ENCODE data around the gene JPH3. TPM values are rescaled to one million over a fixed set of nuclear protein-coding genes. Genes with fewer than 3 reads are reported as not detected.

JPH3 gene
- total and polyA plus RNA-seq, 2 donors, result 0.53 to 0.95 TPM

DNA sequence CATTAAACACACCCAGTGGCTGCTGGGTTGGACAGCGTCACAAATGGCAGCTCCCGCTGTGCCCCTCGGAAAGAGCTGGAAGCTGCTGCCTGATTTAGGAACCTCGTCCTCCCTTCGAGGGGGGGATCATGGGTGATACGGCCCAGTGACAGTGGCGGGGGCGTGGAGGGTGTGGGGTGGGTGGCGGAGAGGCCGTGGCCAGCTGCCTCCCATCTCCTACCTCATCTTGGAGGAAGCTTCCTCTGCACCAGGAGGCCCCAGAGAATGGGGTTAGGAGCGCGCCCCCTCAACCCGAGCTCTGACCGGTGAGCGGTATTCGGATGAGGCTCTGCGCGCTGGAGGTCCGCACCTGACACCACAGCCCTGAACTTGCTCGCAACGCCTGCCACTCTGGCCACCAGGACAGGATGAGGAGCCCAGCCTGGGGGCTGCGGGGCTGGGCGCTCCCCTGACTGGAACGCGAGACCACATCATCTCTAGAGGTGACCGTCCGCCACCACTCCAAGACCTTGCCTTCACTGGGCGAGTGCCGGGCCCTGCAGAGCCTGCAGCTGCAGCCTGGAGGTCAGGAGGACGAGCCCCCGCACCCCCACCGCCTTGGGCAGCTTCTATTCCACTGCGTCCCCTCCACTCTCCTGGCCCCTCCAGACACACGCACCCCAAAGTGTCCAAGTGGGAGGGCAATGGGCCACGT lies 82.5 kb downstream of the JPH3 start:
- WGBS, result 87% methylated on average over 35 of the region's 35 CpGs
- H3K27ac ChIP-seq (ENCODE audit: low read depth), result no peak overlapping the region
- DNase-seq (ENCODE audit: extremely low spot score), result no peak
- H3K4me1 ChIP-seq (ENCODE audit: insufficient read depth), result no peaks in the 10 kb centered on the region
- H3K36me3 ChIP-seq (ENCODE audit: insufficient read depth), result no peaks in the 10 kb centered on the region
- no peak overlapping the region for H3K4me3 ChIP-seq (ENCODE audit: low read depth, low read length)

DNA sequence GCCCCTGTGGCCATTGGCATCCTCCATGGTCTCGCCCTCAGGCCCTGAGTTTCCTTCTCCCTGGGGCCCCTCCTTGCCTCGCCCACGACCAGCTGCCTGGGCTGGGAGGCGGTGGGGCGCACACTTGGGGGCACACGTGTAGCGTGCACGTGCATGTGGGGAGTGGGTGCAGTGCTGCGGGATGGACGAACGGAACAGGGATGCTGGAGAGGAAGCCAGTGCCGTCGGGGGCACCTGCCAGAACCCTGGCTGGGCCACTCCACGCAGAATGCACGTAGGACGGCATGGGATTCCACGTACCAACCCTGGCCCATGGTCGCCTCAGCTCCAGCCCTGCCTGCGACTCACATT lies 83.1 kb downstream of the JPH3 start:
- WGBS, result 89% methylated on average over 19 of the region's 19 CpGs
- no peak for DNase-seq (ENCODE audit: extremely low spot score)

DNA sequence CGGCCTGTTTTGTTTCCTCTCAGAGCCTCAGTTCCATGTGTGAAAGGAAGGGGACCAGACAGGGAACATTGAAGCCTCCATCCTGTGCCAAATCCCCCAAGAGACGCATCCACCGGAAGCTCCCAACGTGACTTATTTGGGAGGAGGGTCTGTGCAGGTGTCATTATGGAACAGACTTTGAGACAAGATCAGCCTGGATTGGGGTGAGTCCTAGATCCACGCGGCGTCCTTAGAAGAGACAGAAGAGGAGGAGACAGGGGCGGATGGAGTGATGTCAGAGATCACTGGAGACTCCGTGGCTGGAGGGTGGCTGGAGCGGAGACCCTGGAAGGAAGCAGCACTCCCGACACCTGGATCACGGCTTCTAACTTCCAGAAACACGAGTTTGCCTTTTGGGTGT lies 83.5 kb downstream of the JPH3 start:
- Histone ChIP-seq H3K4me3 (ENCODE audit: low read depth, low read length) (no peak overlapping the region), H3K4me1 (ENCODE audit: insufficient read depth) (no peaks in the 10 kb centered on the region), H3K36me3 (ENCODE audit: insufficient read depth) (no peaks in the 10 kb centered on the region), H3K27ac (ENCODE audit: low read depth) (no peak overlapping the region)
- no peak for DNase-seq (ENCODE audit: extremely low spot score)
- 76% methylated on average over 13 of the region's 13 CpGs for WGBS

More for the DNA sequence above, 83.1 kb downstream of the JPH3 start:
- H3K27ac ChIP-seq (ENCODE audit: low read depth), result no peak overlapping the region
- no peaks in the 10 kb centered on the region for H3K4me1 ChIP-seq (ENCODE audit: insufficient read depth)
- H3K36me3 ChIP-seq (ENCODE audit: insufficient read depth), result no peaks in the 10 kb centered on the region
- no peak overlapping the region for H3K4me3 ChIP-seq (ENCODE audit: low read depth, low read length)

DNA sequence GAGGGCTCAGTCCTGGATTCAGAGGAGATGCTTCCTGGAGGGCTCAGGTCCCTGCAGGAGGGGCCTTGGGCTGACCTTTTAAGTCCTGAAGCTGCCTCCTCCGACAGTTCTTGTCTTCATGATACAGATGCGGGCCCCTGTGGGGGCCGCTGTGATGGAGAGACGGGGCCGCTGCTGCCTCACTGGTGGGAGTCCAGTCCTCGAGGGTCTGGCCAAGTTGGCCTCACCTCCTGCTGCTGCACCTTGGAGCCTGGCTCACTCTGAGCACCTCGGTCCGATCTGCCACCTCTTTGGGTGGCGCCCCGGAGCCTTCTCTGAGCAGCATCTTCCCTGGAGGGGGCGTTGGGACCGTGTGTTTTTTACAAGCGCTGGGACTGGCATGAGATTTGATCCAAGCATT lies 84.4 kb downstream of the JPH3 start:
- Histone ChIP-seq H3K4me3 (ENCODE audit: low read depth, low read length) (no peak overlapping the region), H3K27ac (ENCODE audit: low read depth) (no peak overlapping the region), H3K4me1 (ENCODE audit: insufficient read depth) (no peaks in the 10 kb centered on the region), H3K36me3 (ENCODE audit: insufficient read depth) (no peaks in the 10 kb centered on the region)
- 70% methylated on average over 13 of the region's 13 CpGs for WGBS
- DNase-seq (ENCODE audit: extremely low spot score), result no peak

DNA sequence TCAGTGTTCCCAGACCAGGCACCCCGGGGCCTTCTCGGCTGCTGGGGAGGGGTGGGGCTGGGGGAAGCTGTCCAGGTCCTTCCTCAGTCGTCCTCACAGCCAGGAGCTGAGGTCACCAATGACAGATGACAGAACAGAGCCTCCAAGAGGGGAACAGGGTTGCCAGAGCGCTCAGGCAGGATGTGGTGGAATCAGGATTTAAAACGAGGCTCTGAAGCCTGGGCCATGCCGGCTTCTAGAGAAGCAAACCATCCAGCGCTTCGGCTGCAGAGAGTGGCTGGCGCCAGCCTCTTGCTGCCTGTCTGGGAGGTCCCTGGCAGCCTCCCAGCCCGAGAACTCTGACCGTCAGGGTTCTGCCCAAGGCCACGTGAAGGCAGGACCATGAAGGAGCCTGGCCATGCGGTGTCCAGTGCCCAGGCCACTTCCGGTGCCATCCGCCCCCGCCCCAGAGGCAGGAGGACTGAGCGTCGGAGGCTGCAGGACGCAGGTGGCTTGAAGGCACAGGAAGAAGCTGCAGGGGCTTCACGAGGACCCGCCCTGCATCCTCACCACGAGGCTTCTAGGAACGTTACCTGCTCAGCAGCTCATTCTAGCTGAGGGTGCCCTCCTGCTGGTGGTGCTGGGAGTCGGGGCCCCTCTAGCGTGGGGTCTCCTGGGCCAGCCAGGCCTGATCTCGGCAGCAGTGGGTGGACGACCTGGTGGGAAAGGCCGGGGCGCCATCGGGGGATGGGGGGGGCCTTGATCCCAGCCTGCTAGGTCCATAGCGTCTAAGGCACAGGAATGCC lies 85.0 kb downstream of the JPH3 start:
- WGBS, result 60% methylated on average over 31 of the region's 31 CpGs

DNA sequence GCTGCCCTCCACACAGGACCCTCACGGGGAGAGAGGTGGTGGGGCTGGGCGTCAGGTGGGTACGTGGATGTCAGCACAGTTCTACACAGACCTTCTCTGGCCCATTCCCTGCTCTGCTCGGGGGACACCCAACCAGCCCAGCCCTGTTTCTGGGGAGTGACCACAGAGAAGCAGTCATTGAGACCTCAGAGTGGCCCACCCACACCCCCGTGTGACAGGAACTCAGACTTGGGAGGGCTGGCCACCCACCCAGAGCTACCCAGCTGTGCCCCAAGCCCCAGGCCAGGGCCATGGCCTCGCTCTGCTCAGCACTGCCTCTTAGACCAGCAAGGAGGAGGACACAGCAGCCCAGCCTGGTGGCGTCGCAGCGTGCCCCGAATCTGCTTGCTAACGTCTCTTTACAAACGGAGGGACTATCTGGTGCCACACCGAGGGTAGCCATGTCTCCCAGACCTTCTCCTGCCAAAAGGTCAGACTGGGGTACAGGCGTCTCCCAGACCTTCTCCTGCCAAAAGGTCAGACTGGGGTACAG lies 85.8 kb downstream of the JPH3 start:
- Histone ChIP-seq H3K4me1 (ENCODE audit: insufficient read depth) (no peaks in the 10 kb centered on the region), H3K4me3 (ENCODE audit: low read depth, low read length) (no peak overlapping the region), H3K27ac (ENCODE audit: low read depth) (no peak overlapping the region), H3K36me3 (ENCODE audit: insufficient read depth) (no peaks in the 10 kb centered on the region)
- 87% methylated on average over 14 of the region's 14 CpGs for WGBS
- DNase-seq (ENCODE audit: extremely low spot score), result no peak

More for the DNA sequence above, 85.0 kb downstream of the JPH3 start:
- Histone ChIP-seq H3K4me1 (ENCODE audit: insufficient read depth) (no peaks in the 10 kb centered on the region), H3K4me3 (ENCODE audit: low read depth, low read length) (no peak overlapping the region), H3K27ac (ENCODE audit: low read depth) (no peak overlapping the region), H3K36me3 (ENCODE audit: insufficient read depth) (no peaks in the 10 kb centered on the region)
- DNase-seq (ENCODE audit: extremely low spot score), result no peak

DNA sequence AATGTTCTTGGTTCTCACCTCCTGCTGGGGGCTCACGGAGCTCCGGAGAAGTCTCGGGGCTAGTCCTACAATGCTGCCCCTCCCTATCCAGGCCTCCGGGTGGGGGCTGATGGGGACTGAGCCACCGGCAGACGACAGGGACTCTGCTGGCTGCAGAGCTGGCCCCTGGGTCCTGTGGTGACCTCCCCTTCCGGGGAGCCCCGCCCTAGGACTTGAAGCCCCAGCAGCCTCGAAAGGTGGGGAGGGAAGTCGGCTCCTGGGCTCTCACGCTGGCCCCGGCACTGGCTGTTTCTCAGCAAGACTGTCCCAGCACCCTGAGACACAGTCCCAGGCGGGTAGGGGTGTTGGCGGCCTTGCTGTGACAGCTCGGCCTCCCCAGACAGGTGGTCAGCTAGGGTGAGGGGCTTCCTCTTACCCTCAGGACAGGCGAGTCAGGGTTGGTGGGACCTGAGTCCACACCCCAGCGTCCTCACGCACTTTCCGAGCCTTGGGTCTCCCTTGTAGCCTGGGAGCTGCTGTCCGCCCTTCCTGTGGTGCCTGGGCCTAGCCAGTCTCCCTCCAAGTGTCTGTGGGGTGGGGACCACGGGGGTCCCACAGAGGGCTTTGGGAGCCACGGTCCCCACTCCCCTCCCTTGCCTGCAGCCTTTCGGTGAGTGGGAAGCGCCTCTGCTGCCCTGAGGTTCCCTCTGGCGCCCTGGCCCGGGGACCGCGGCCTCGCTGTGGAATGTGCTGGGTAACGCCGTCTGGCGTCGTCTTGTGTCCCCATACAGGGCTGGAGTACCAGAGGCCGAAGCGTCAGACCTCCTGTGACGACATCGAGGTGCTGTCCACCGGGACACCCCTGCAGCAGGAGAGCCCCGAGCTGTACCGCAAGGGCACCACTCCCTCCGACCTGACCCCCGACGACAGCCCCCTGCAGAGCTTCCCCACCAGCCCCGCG lies 86.8 kb downstream of the JPH3 start:
- DNase-seq (ENCODE audit: extremely low spot score), result no peak
- H3K4me1 ChIP-seq (ENCODE audit: insufficient read depth), result no peaks in the 10 kb centered on the region
- no peaks in the 10 kb centered on the region for H3K36me3 ChIP-seq (ENCODE audit: insufficient read depth)
- no peak overlapping the region for H3K4me3 ChIP-seq (ENCODE audit: low read depth, low read length)
- 86% methylated on average over 45 of the region's 45 CpGs for WGBS
- H3K27ac ChIP-seq (ENCODE audit: low read depth), result no peak overlapping the region

DNA sequence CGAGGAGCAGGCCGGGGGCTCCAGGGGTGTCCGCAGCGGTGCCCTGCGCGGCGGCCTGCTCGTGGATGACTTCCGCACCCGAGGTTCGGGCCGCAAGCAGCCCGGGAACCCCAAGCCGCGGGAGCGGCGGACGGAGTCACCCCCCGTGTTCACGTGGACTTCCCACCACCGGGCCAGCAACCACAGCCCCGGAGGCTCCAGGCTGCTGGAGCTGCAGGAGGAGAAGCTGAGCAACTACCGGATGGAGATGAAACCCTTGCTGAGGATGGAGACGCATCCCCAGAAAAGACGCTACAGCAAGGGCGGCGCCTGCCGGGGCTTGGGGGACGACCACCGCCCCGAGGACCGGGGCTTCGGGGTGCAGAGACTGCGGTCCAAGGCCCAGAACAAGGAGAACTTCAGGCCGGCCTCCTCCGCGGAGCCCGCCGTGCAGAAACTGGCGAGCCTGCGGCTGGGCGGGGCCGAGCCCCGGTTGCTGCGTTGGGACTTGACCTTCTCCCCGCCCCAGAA lies 87.7 kb downstream of the JPH3 start:
- no peaks in the 10 kb centered on the region for H3K36me3 ChIP-seq (ENCODE audit: insufficient read depth)
- WGBS, result 93% methylated on average over 46 of the region's 46 CpGs
- H3K4me3 ChIP-seq (ENCODE audit: low read depth, low read length), result no peak overlapping the region
- H3K4me1 ChIP-seq (ENCODE audit: insufficient read depth), result no peaks in the 10 kb centered on the region
- no peak overlapping the region for H3K27ac ChIP-seq (ENCODE audit: low read depth)
- no peak for DNase-seq (ENCODE audit: extremely low spot score)

DNA sequence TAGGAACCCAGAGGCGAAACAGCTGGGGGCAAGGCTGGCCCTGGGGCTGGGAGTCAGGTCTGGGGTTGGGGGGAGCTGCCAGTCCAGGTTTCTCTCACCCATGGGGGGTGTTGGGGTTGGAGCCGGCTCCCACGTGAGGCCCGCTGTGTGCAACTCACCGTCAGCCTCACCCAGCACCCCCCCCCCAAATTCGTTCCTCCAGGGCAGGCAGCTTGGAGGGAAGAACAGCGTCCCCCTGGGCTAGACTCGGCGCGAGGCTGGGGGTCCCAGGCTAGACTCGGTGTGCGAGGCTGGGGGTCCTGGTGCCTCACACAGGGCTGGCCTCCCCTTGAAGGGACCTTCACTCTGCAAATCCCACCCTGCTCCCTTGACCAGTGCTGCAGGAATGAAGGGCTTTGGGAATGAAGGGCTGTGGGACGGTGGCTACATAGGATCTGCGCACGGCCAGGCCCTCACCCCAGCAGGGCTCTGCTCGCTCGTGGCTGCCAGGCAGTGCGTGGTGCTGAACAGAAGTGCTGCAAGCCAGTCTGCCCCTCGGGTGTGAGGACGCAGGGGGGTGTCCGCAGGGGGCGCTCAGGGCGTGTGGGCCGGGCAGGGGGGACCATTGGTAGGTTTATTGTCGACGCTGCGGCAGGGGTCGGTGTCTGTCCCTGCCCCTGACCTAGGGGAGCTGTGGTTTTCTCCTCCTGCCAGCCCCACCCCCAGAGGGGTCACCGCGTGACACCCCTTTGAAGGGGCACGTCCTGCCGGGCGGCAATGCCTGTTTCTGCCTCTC lies 88.8 kb downstream of the JPH3 start:
- Histone ChIP-seq H3K27ac (ENCODE audit: low read depth) (no peak overlapping the region), H3K36me3 (ENCODE audit: insufficient read depth) (no peaks in the 10 kb centered on the region), H3K4me1 (ENCODE audit: insufficient read depth) (no peaks in the 10 kb centered on the region), H3K4me3 (ENCODE audit: low read depth, low read length) (no peak overlapping the region)
- DNase-seq (ENCODE audit: extremely low spot score), result no peak
- WGBS, result 57% methylated on average over 33 of the region's 33 CpGs

DNA sequence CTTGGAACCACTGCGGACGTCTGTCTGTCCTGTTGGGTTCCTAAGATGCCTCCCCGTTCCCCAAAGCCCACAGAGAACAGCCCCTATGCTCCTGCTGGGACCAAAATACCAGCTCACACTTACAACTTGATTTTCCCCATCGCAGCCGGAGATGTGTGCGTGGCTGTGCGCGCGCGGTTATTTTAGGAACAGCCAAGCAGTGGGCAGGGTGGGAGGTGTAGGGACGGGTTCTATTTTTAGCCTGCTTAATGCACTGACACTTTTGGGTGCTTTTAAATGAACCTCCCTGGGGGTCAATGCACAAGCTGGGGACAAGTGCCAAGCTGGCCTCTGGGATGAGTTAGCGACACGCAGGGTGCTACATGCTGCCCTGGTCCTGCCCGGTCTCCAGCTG lies 89.4 kb downstream of the JPH3 start:
- 56% methylated on average over 14 of the region's 14 CpGs for WGBS
- H3K36me3 ChIP-seq (ENCODE audit: insufficient read depth), result no peaks in the 10 kb centered on the region
- DNase-seq (ENCODE audit: extremely low spot score), result no peak
- no peak overlapping the region for H3K27ac ChIP-seq (ENCODE audit: low read depth)
- no peaks in the 10 kb centered on the region for H3K4me1 ChIP-seq (ENCODE audit: insufficient read depth)
- no peak overlapping the region for H3K4me3 ChIP-seq (ENCODE audit: low read depth, low read length)

DNA sequence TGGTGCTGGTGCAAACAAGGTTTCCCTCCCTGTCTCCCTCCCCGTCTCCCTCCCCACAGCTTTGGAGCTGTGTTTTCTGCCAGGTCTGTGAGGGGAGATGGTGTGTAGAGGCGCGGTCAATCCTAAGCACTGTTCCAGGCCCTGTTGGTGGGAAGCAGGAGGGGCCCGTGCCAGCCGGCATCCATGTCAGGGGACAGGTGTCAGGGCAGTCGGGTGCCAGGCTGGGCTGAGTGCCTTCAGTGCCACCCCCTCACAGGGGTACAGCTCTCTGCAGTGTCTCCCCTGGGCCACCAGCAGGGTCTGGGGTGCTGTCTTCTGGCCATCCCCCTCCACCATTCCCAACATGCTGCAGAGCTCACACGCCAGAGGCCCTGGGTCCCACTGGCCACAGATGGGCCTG lies 89.9 kb downstream of the JPH3 start:
- Histone ChIP-seq H3K27ac (ENCODE audit: low read depth) (no peak overlapping the region), H3K36me3 (ENCODE audit: insufficient read depth) (no peaks in the 10 kb centered on the region), H3K4me3 (ENCODE audit: low read depth, low read length) (no peak overlapping the region), H3K4me1 (ENCODE audit: insufficient read depth) (no peaks in the 10 kb centered on the region)
- no peak for DNase-seq (ENCODE audit: extremely low spot score)
- 83% methylated on average over 7 of the region's 7 CpGs for WGBS

DNA sequence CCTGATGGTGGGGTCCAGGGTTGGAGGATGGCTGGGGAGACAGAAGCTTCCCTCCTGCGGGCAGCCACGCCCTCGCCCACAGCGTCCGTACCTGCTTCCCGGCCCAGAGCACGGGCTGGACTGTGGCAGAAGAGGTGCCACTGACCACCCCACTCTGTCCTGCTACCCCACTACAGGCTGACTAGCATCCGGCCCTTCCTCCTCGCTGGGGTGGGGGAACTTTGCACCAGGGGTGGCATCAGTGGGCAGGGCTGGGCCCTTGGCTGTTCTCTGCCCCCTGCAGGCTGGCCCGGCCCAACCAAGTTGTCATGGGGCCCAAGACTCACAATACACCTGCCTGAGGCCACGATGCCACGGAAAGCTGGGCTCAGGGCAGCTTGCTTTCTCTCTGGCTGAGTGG lies 90.4 kb downstream of the JPH3 start:
- H3K27ac ChIP-seq (ENCODE audit: low read depth), result no peak overlapping the region
- DNase-seq (ENCODE audit: extremely low spot score), result no peak
- no peak overlapping the region for H3K4me3 ChIP-seq (ENCODE audit: low read depth, low read length)
- no peaks in the 10 kb centered on the region for H3K36me3 ChIP-seq (ENCODE audit: insufficient read depth)
- 87% methylated on average over 12 of the region's 12 CpGs for WGBS
- no peaks in the 10 kb centered on the region for H3K4me1 ChIP-seq (ENCODE audit: insufficient read depth)

DNA sequence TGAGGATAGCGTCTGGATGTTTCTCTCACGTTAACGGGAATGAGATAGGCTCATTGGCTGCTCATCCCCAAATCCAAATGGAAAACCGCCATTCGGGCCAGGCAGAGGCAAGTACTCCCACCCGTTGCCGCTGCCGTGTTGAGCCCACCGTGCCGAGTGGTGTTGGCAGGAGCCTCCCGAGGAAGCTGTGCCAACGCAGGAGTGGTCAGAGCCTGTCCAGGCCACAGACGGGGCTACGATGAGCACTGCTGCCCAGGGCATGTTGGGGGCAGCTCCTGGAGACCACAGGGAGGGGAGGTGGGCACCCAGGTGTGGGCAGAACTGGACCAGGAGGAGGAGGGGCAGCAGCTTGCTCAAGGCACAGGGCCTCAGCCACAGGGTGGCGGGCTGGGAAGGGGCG lies 91.5 kb downstream of the JPH3 start:
- Histone ChIP-seq H3K4me1 (ENCODE audit: insufficient read depth) (no peaks in the 10 kb centered on the region), H3K36me3 (ENCODE audit: insufficient read depth) (no peaks in the 10 kb centered on the region), H3K4me3 (ENCODE audit: low read depth, low read length) (no peak overlapping the region), H3K27ac (ENCODE audit: low read depth) (no peak overlapping the region)
- DNase-seq (ENCODE audit: extremely low spot score), result no peak
- 91% methylated on average over 16 of the region's 16 CpGs for WGBS
